Medulla oblongata (tissue), 1 donor: Measurements from ENCODE around the gene TM7SF2.

ENCODE experiments used
- DNase-seq: peaks from one replicate; pipeline ENCODE4 v3.0.0-alpha.2; 2015; ENCODE audit errors: extremely low spot score

The TM7SF2 gene

DNA sequence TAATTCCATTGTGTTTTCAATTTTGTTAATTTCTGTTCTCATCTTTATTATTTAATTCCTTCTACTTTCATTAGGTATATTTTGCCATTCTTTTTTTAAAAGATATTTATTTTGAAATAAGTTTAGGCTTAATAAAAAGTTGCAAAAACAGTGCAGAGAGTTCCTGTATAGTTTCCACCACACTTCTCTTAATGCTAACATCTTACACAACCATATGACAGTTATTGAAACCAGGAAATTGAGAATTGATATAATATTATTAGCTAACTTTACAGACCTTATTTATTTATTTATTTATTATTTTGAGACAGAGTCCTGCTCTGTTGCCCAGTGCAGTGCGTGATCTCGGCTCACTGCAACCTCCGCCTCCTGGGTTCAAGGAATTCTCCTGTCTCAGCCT is 44.6 kb downstream of the TM7SF2 start:
- DNase-seq = no peak

DNA sequence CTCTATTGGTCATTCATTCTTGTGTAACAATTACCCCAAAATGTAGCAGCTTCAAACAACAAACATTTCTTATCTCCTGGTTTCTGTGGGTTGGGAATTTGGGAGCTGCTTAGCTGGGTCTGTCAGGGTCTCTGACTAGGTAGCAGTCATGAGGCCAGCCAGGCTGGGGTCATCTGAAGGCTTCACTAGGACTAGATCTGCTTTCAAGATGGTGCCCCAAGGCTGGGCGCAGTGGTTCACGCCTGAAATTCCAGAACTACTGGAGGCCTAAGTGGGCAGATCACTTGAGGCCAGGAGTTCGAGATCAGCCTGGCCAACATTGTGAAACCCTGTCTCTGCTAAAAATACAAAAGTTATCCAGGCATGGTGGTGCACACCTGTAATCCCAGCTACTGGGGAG is 45.3 kb downstream of the TM7SF2 start:
- DNase-seq = no peak

DNA sequence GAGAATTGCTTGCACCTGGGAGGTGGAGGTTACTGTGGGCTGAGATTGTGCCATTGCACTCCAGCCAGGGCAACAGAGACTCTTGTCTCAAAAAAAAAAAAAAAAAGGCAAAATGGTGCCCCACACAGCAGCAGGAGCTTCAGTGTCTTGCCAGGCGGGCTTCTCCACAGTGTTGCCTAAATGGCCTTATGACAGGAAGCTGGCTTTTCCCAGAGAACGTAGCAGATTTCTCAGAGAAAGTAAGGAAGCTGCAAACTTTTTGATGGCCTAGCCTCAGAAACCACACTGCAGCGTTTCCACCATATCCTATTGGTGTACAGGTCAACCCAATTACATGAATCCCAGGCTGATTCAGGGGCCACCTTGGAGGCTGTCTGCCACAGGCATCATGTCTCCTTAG is 45.7 kb downstream of the TM7SF2 start:
- DNase-seq = no peak

DNA sequence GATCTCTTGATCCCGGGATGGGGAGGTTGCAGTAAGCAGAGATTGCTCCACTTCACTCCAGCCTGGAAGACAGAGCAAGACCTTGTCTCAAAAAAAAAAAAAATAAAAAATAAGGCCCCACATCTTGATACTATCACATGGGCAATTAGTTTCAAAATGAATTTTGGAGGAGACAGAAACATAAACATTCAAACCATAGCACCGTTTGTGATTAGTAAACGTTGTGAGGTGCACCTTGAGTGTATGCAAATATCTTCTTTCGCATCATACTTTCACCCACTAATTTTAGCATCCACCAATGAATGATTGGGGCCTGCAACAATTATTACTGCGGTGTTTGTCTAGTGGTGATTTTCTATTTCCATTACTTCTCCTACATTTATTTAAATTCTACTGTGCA is 47.3 kb downstream of the TM7SF2 start:
- DNase-seq = no peak

DNA sequence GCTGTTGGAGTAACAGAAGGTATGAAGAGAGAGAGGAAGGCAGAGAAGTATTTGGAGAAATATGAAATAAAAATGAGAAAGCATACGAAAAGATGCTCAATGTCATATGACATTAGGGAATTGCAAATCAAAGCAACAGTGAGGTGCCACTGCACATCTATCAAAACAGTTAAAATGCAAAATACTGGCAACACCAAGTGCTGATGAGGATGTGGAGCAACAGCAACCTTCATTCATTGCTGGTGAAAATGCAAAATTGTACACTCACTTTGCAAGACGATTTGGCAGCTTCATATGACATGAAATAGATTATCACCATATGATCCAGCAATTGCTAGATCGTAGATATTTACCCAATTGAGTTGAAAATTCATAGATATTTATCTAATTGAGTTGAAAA is 49.0 kb downstream of the TM7SF2 start:
- DNase-seq = no peak

DNA sequence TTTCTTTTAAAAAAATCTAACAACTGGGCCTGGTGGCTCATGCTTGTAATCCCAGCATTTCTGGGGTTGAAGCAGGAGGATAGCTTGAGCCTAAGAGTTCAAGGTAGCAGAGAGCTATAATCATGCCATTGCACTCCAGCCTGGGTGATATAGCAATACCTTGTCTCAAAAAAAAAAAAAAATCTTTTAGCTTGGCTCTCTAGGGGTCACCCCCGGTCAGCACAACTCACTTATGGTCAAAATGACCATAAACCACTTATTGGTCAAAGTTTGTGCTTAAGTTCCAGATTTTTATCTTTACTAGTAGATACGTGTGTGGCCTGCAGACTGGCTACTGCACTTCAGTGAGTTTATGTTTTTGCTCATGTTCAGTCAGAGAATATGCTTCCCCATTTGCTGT is 52.0 kb downstream of the TM7SF2 start:
- DNase-seq = no peak
